Medulla oblongata (tissue), 1 donor: ENCODE measurements around the gene ALK.

Experiments used
- DNase-seq: peaks from one replicate; pipeline ENCODE4 v3.0.0-alpha.2; 2015; ENCODE audit errors: extremely low spot score

Gene ALK

GRCh38 chr2:29449499-29449898 lies 471.9 kb downstream of the ALK start:
- DNase-seq: no peak

GRCh38 chr2:29448096-29448688 lies 473.2 kb downstream of the ALK start:
- no peak for DNase-seq

DNA sequence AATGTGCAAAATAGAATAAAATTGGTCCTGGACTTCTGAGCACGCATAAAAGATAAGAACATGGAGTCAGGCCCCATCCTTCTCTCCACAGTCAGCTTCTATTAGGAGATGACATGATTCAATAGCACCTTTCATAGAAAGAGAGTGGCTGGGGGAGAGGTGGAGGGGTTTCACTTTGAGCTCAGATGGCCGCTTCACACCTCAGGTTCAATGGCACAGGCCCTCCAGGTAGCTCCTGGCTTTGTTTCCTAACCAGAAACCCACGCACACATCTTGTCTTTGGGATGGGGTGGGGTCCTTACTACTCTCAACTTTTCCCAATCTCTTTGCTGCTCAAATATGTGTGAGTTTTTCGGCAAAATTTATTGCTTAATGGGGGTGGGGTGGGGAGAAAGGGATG lies 473.9 kb downstream of the ALK start:
- no peak for DNase-seq

GRCh38 chr2:29446847-29447246 lies 474.5 kb downstream of the ALK start:
- no peak for DNase-seq

DNA sequence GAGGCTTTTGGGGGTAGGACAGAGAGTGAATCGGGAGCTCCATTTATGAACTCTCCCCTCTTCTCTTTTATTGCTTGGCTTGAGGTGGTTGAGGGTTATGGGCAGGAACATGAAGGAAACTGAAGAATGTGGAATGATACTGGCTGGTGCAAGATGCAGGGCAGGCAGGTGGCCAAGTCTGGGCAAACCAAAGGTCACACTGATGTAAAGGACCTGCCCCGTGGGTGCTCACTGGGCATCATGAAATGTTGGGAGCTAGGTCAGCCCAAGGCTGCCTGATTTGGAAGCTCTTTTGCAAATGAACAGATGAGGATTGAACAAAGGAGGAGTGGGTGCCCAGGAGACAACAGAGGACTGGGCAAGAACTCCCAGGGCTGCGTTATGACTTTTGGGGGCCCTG lies 477.2 kb downstream of the ALK start:
- no peak for DNase-seq

DNA sequence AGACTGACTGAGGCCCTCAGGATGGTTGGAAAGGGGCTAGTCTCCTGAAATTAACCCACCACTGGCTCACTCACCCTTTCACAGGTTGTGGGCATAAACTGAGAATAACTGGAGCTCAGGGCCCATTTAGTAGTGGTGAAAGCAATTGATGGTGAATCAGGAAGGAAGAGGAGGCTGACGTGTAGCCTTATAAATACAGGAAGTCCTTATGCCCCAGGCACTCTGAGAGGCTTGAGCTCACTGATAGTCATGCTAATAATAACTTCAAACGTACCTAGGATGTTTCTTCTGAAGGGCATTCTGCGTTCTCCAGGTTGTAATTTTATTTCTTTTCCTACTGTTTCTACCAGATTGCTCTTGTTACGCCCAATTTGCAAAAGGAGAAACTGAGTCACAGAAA lies 477.8 kb downstream of the ALK start:
- DNase-seq: no peak

- DNase-seq: no peak
Observed at GRCh38 chr2:29443151-29443550, 478.2 kb downstream of the ALK start.

DNA sequence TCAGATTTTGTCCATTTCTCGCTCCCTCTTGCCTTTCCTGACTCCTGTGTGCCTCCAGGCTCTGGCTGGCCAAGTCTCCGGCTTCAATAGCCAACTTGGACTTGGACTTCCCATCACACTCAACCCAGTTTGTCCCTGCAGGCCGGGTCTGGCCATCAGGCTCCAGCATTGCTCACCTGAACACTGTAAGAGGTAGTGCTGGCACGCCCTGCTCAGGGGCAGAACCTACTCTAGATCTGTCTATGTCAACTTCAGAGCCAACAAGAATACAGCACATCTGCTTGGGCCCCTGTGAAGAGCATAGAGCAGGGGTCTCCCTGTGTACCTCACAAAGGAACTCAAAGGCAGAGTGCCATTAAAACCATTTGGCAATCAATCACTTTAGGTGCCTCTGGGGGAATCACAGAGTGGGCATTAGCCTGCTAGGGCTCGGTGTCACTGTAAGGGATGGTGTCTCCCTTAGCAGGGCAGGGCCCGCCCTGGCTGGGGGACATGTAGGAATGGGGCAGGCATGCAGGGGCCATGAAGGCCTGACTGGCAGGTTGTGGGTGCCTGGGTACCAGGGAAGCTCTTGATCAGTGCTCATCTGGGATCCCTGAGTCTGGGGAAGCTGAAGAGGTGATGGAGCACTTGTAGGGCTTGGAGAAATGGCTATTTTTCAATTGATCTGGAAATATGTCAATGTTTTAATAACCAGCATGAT lies 480.3 kb downstream of the ALK start:
- no peak for DNase-seq

GRCh38 chr2:29433920-29434319 lies 487.5 kb downstream of the ALK start:
- no peak for DNase-seq

DNA sequence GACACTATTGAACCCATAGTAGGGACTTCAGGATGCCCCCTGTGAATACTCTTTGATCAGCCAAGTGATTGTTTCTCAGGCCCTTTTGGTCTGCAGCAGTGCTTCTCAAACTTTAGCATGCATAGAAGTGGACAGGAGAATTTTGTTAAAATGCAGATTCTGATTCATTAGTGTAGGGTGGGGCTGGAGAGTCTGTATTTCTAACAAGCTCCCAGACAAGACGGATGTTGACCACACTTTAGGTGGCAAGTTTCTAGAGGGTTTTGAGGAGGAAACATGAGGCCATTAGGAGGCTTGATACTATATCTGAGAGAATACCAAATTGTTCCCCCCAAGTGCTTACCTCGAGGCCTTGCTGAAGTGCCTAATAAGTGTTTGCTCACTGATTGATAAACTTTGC lies 488.3 kb downstream of the ALK start:
- no peak for DNase-seq

GRCh38 chr2:29431485-29431884 lies 489.9 kb downstream of the ALK start:
- DNase-seq: no peak

DNA sequence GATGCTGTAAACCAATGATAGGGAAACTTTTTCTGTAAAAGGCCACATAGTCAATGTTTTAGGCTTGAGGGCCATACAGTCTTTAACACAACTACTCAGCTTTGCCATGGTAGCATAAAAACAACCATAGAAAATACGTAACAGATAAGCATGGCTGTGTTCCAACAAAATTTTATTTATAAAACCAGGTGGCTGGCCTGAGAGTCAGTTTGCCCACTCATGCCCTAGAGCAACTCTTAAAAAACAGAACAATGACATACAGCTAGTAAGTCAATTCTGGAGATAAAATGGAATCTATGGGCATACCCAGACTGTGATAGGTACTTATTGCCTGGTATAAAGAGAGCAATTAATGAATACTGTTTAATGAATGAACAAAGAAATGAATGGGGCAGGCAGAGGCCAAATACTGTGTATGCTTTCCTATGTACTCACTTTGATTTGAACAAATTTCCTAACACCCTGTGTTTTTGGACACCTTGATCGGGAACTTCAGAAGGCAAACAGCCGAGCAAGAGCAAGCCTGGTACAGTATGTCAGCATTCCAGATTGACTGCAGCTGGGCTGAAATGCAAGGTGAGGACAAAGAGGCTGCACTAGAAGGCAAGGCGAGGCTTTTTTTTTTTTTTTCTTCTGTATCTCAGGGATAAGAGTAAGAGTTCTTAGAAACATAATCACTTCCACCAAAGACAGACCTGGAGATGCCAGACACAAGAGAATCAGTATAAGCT lies 490.8 kb downstream of the ALK start:
- DNase-seq: no peak

GRCh38 chr2:29426354-29426753 lies 495.0 kb downstream of the ALK start:
- DNase-seq: no peak

GRCh38 chr2:29425866-29426265 lies 495.5 kb downstream of the ALK start:
- no peak for DNase-seq

GRCh38 chr2:29423061-29423666 lies 498.2 kb downstream of the ALK start:
- DNase-seq: no peak

DNA sequence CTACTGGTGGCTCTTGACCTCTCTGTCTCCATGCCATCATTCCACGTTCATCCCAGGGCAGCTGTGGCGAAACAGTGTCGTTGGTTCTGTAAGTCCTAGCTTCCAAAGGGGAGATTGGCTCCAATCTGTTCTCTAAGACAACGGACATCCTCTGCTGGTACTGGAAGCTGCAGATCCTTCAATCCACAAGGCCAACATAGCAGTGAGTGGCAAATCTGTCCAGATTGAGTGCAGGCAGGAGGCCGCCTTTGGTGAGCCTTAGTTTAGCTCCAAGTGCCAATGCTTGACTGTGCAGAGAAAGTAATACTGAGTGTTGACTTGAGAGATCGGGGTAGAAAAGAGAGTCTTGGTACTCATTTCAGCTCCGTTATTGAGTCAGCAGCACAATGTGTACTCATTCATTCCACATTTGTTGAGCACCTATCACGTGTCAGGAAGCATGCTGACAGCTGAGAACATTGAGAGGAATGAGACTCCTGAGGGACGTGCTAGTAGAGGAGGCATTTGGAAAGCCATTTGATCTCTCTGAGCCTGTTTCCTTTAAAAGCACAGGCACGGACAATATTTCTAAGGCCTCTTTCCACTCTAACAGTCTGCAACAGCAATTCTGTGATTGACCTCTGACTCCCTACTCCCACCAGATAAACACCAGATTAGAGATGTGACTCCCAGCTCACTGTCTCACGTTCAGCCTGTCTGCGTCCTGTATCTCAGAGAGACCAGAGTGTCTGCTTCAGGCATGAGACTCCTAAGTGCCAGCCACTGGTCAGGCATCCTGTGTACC lies 500.2 kb downstream of the ALK start:
- DNase-seq: no peak

DNA sequence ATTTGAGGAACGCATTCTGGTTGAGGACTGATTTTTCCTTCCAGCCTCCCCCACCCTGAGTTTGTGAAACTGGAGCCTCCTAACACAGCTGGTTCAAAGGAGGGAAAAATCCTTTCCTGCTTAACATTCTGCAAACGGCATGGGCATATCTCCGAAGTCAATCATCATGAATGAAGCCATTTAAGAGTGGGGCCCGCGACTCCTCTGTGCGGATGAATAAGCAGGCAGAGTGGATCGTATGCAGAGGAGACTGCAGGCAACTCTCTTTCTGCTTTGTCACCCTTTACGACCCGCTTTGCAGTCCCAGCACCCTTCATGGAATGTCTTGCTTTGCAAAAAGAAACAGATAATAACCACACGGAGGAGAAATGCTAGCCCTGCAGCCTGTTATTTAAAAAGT lies 500.9 kb downstream of the ALK start:
- DNase-seq: no peak

GRCh38 chr2:29417630-29418029 lies 503.8 kb downstream of the ALK start:
- no peak for DNase-seq

DNA sequence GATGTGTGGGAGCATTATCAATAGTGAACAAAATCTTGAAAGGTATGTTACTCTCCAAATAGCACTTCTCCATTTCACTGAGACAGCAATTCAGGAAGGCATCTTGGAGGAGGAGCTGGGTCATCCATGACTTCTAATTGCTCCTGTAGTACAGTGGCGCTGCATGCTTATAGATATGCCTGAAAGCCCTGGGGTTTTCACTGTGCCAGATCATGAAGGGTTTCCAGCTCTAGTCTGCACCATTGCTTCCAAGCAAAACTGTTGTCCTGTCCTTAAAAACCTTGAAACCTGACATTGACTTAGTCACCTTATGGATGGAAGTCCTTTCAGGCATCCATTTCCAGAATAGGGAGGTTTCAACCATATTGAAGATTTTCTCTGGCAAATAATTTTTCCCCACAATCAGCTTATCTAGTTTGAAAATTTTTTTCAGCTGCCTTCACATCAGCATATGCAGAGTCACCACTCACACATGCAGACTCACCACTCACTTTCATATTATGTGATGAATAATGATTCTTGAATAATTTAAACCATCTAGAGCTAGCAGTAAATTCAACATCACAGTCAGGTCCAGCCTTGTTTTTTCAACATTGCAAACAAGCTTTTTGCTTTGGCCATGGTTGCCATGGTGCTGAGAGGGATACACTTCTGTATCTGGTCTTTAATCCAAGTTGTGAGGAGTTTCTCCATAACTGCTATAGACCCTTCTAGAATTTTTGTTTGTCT lies 509.0 kb downstream of the ALK start:
- no peak for DNase-seq

DNA sequence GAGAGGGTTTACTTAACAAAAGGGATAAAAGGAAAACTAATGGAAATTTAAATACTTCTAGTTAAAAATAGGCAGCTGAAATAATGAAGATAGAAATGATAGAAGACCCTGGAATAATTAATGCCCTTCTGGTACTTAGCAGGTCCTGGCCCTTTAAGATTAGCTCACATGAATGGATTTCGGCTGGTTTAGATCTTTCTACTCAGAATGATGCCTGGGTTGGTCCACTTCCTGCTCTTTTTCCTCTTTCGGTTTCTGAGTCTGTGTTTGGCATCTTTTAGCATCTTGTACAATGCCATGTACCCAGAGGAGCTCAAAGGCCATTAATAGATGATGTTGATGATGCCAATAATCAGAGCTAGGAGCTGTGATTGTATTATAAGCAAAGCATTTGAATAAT lies 515.7 kb downstream of the ALK start:
- no peak for DNase-seq

DNA sequence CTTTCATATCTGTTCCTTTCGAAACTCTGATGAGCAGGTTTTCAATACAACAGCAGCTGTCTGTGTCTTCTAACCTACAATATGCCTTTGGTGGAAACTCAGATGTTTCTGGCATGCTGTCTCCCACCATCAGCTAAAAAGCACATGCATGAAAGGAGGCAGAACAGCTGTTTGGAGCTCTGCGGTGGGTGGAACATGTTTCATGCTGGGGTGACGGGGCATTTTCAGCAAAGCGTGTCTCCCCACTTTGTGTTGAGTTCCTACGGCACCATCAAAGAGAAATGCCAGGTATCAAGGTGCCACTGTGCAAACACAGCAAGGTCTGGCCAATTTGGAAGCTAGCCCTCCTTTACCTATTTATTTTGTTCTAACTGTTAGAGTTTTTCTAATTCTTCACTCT lies 516.1 kb downstream of the ALK start:
- DNase-seq: no peak
